Adrenal gland (tissue), 5 donors: ENCODE results near the gene ZNF33A.

Source experiments
- POLR2A ChIP-seq, 2 donors: fragments of 450-650 bp; IDR thresholded peaks; one replicate each; pipeline ENCODE4 v1.6.1; 2017; ENCODE audit warnings: antibody characterized with exemption in 2 of 2, mild to moderate bottlenecking in 2 of 2, moderate library complexity in 1 of 2
- TF ChIP-seq, protein P1 (sequence below), 6 experiments: fragments of 450-650 bp in 4 of 6; fragments of 200-600 bp in 2 of 6; sonication (generic) in 1 of 6; IDR thresholded peaks; 1 replicate in 5 of 6; 2 replicates in 1 of 6; pipeline versions ENCODE4 v1.5.1 to v1.8.0; 2016 to 2021; ENCODE audit warnings: antibody characterized with exemption in 6 of 6, mild to moderate bottlenecking in 2 of 6, moderate library complexity in 1 of 6
- donor health status: DM: no; HTN: no; CAD: no.

DNA sequence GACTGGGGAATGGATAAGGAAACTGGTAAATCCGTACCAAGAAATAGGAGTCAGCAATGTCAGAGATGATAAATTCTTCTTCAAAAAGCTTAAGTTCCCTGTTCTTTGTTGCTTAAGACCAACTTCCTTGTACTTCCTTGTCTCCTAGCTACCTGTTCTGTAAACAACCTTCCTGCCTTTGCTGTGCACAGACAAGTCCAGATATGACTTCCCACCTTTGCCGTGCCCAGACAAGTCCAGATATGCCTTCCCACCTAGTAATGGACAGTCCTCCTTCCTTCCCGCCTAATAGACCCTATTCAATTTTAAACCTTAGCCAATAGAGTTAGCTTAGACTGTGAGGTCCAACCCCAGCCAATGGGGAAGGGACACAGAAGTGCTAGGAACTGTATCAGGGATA lies 2.5 kb upstream of the ZNF33A start:
- no peak for TF ChIP-seq POLR2A (IDR thresholded peaks at IDR 0.05)
- TF ChIP-seq, protein P1, sequence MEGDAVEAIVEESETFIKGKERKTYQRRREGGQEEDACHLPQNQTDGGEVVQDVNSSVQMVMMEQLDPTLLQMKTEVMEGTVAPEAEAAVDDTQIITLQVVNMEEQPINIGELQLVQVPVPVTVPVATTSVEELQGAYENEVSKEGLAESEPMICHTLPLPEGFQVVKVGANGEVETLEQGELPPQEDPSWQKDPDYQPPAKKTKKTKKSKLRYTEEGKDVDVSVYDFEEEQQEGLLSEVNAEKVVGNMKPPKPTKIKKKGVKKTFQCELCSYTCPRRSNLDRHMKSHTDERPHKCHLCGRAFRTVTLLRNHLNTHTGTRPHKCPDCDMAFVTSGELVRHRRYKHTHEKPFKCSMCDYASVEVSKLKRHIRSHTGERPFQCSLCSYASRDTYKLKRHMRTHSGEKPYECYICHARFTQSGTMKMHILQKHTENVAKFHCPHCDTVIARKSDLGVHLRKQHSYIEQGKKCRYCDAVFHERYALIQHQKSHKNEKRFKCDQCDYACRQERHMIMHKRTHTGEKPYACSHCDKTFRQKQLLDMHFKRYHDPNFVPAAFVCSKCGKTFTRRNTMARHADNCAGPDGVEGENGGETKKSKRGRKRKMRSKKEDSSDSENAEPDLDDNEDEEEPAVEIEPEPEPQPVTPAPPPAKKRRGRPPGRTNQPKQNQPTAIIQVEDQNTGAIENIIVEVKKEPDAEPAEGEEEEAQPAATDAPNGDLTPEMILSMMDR (IDR thresholded peaks at IDR 0.05) = no peak
